PFSK-1 (cell line): ENCODE data around the gene NUP214.

Experiments
- FOXP2 ChIP-seq: optimal IDR thresholded peaks from 2 replicates; pipeline ENCODE3; 2011; ENCODE audit warnings: borderline replicate concordance, control low read depth, inconsistent platforms; ENCODE audit not compliant: insufficient read depth; ENCODE audit errors: extremely low read length, extremely low read depth
- POLR2AphosphoS5 ChIP-seq: IDR thresholded peaks from 2 replicates; pipeline ENCODE4 v1.6.1; 2012; ENCODE audit warnings: low read depth, mild to moderate bottlenecking, control low read depth, low read length, moderate library complexity
- SIN3A ChIP-seq: IDR thresholded peaks from 2 replicates; pipeline ENCODE4 v1.6.1; 2012; ENCODE audit warnings: mild to moderate bottlenecking, low read length, moderate library complexity, borderline replicate concordance; ENCODE audit not compliant: insufficient read depth
- TAF1 ChIP-seq: IDR thresholded peaks from 2 replicates; pipeline ENCODE4 v1.6.1; 2012; ENCODE audit warnings: low read length, control low read depth, borderline replicate concordance; ENCODE audit not compliant: insufficient read depth
- TF ChIP-seq, protein P1 (sequence below), 2 experiments: IDR thresholded peaks; 2 replicates each; pipeline versions ENCODE4 v1.6.1 to v1.8.0; 2011 to 2012; ENCODE audit warnings: low read depth in 2 of 2, low read length in 2 of 2, control low read depth in 1 of 2, inconsistent platforms in 1 of 2, mild to moderate bottlenecking in 1 of 2, moderate library complexity in 1 of 2; ENCODE audit not compliant: insufficient read depth in 1 of 2

The NUP214 gene

DNA sequence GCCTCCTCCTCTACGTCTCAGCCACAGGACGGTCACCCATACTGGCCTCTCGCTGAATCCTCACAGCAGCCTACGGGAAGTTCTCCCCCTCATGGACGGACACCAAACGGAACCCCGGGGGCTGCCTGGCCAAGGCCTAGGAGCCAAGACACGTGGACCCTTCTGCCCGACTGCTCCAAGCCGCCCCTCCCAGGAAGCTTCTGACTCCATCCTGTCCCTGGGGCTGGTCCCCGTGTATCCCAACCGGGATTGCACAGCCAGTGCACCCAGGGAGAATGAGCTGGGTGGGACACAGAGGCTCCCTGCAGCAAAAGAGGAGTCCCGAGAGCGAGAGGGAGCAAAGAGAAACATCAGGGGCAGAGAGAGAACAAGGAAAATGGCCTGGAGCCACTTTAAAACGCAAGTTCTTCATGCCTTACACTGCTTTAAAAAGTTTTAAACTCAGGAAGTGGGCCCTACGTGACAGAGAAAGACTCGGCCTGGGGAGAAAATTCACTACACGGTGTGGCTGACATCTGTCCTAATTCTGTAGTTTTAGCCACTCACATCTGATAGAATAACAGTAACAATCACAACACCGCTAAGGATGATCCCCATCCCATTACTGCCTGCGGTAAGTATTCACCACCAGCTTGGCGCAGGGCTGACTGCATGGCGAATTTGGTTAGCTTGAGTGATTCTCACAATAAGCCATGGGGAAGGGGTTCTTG is 147.9 kb downstream of the NUP214 start:
- TF ChIP-seq SIN3A (no peak), FOXP2 (no peak), TAF1 (no peak)
- TF ChIP-seq, protein P1, sequence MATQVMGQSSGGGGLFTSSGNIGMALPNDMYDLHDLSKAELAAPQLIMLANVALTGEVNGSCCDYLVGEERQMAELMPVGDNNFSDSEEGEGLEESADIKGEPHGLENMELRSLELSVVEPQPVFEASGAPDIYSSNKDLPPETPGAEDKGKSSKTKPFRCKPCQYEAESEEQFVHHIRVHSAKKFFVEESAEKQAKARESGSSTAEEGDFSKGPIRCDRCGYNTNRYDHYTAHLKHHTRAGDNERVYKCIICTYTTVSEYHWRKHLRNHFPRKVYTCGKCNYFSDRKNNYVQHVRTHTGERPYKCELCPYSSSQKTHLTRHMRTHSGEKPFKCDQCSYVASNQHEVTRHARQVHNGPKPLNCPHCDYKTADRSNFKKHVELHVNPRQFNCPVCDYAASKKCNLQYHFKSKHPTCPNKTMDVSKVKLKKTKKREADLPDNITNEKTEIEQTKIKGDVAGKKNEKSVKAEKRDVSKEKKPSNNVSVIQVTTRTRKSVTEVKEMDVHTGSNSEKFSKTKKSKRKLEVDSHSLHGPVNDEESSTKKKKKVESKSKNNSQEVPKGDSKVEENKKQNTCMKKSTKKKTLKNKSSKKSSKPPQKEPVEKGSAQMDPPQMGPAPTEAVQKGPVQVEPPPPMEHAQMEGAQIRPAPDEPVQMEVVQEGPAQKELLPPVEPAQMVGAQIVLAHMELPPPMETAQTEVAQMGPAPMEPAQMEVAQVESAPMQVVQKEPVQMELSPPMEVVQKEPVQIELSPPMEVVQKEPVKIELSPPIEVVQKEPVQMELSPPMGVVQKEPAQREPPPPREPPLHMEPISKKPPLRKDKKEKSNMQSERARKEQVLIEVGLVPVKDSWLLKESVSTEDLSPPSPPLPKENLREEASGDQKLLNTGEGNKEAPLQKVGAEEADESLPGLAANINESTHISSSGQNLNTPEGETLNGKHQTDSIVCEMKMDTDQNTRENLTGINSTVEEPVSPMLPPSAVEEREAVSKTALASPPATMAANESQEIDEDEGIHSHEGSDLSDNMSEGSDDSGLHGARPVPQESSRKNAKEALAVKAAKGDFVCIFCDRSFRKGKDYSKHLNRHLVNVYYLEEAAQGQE (IDR thresholded peaks at IDR 0.05; ENCODE audit: insufficient read depth in 1 of 2, low read depth in 2 of 2, low read length in 2 of 2): no peak

DNA sequence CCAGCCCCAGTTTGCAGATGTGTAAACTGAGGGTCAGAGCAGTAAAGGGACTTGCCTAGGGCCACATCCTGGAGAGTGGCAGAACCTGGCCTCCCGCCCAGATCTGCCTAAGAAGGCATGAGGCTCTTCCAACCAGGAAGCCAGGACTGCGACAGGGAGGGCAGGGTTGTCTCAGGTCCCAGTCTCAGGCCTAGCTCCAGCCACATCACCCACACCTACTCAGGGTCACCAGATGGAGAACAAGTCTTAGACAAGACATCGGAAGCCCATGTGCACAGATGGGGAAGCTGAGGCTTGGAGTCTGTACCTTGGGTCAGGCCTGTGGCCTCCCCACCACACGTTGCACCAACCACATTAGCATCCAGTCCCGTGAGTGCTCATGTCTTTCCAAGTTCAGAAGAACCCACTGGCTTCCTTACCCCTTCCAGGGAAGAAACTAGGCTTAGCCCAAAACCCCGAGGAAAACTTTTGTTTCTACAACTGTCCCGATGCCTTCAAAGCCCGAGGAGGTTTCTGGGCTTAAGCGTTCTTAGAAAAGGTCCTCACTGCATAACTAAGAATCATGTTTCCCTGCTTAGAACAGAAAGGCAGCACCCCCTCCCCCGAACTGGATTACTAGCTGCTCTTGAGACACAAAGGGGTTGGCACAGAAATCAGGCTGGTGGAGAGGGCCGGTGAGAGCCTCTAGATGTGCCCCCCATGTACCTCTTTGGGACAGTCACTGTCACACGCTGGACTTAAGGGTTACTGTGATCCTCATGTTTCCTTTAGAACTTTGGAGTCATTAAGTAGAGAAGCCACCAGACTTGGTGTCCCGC is 148.7 kb downstream of the NUP214 start:
- TF ChIP-seq, protein P1 (IDR thresholded peaks at IDR 0.05; ENCODE audit: insufficient read depth in 1 of 2, low read depth in 2 of 2, low read length in 2 of 2): no peak
- no peak for TF ChIP-seq POLR2AphosphoS5
- no peak for TF ChIP-seq SIN3A
- no peak for TF ChIP-seq FOXP2
- no peak for TF ChIP-seq TAF1

DNA sequence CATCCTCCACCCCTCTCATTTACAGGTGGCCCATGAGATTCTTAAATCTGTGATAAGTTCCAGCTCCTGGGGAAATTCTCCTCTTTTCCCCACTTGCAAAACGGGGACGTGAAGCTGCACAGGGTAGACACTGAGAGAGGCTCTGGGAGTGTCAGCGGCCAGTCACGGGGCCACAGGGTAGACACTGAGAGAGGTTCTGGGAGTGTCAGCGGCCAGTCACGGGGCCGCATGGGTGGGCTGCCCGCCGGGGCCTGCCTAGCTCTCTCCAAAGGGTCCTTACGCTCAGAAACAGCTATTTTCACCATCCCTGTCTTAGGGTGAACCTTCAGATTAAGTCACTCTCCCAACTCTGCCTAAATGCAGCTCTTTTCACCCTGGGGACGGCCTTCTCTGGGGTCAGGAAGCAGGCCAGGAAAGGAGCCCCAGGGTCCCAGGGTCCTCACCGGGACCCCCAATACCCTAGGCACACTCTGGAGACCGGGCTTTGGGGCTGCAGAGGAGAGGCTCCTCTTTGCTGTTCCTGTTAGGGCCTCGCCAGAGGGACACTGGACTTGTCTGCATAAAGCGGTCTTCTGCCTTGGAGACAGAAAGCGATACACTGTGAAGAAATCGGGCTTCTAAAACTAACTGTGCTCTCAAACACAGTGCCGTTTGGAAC is 149.4 kb downstream of the NUP214 start:
- TF ChIP-seq TAF1: no peak
- TF ChIP-seq, protein P1 (IDR thresholded peaks at IDR 0.05; ENCODE audit: insufficient read depth in 1 of 2, low read depth in 2 of 2, low read length in 2 of 2): no peak
- TF ChIP-seq FOXP2: no peak
- TF ChIP-seq POLR2AphosphoS5: no peak
- TF ChIP-seq SIN3A: no peak

DNA sequence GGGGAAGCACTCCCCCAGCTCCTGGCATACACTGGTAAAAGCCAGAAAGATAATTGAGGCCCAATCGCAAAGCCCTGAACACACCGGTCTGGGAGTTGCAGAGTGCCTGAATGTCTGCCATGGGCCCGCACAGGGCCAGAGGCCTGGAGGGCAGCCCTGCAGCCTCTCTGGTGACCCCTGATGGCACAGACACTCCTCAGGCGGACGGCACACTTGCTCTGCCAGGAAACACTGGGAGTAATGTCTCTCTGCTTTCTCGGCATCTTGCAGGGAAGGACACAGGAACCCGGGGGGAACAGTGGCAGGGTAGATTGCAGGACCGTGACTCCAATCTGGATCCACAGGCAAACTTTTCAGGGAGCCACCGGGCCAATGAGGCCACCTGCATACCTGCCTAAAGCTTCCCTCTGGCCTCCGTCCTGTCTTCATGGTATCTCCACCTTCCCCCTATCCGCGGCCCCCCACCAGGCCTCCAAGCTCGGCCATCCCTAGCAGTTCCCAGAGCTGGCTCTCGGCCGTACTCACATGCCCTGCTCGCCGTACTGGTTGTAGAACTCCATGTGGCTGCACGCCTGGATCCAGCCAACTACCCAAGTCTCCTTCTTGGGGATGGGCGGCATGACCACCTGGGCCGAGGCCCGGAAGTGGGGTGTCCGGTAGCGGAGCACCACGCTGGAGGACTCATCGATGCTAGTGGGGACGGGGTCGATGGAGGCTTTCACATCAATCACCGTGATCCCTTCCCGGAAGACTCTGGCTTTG is 150.1 kb downstream of the NUP214 start:
- TF ChIP-seq POLR2AphosphoS5 (no peak), SIN3A (no peak), TAF1 (no peak), FOXP2 (no peak)
- TF ChIP-seq, protein P1 (IDR thresholded peaks at IDR 0.05; ENCODE audit: insufficient read depth in 1 of 2, low read depth in 2 of 2, low read length in 2 of 2): no peak
